ENCODE data around the gene ACSF3.
"Not testable (repeated sequence)": the region's sequence is repeated elsewhere in the genome, so short reads cannot be mapped to it uniquely, and the experiment has no call there.

The ACSF3 gene

GRCh38 chr16:89175280-89176146 lies 81.9 kb downstream of the ACSF3 start:
- peak; percentile 92 for DNase-seq (ENCODE audit: low spot score)

GRCh38 chr16:89176147-89176690 lies 82.6 kb downstream of the ACSF3 start:
- DNase-seq (ENCODE audit: low spot score) = no peak

DNA sequence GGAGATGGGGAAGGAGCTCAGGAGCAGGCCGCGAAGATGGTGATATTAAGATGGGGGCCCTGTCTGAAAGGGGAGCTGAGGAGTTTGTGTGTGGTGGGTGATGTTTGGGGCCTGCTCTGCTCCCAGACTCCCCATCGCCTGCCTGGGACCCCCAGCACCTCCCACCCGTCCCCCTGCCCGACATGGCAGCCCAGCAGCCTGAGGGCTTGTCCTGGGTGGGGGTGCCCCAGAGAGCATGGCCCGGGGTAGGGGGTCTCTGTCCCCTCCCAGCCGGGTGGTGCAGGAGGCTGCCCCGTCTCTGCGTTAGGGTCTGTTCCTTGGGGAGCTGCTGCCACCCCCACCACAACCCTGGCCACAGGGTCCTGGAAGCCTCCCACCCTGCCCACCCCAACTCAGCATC lies 83.1 kb downstream of the ACSF3 start:
- no peak for DNase-seq (ENCODE audit: low spot score)

DNA sequence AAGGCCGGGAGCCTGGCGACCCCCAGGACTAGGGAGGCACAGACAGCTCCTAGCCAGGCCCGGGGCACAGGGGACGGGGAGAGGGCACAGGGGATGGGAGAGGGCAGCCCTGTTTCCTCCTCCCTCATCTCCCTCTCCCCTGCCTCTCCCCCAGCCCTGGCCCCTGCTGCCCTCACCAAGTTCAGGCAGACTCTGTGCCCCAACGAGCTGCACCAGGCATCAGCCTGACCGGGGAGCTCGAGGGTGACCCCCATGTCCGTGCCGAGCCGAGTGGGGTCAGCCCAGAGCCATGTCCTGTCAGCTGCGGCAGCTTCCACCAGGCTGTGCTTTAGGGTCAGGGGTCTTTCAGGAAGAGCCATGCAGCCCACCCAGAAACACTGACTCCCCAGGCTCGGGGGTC lies 83.8 kb downstream of the ACSF3 start:
- DNase-seq (ENCODE audit: low spot score) = no peak

DNA sequence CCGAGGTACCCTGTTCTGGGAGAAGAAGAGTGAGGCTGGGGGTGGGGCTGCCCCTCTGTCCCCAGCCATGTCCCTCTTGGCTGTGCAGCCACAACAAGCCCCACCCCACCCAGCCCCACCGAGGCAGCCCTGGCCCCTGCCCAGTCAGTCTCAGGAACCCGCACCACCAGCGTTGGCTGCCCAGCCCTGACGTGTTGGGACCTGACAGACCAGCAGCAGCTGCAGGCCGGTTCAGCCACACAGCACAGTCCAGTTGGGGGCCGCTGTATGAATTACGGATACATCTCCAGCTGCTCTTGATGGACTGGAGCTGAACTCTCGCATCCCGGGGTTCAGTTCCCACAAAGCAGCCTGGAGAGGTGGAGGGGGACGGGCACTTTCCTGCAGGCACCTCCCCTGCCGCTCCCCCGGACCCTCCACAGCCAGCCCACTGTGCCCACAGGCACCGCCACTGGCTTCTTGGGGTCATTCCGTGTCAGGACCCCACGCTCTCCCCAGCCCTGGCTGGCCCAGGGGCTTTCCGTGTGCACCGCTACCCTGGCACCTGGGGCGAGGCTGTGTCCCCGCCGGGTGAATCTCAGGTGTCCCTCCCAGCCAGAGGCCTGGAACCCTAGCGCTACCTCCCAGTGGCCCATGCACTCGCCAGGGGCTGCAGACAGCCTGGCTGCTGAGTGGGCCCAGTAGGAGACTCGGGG lies 84.9 kb downstream of the ACSF3 start:
- DNase-seq (ENCODE audit: low spot score) = peak; percentile 5

- DNase-seq (ENCODE audit: low spot score) = peak; percentile 0
These were observed 85.5 kb downstream of the ACSF3 start for GRCh38 chr16:89179148-89179484.

- no peak for DNase-seq (ENCODE audit: low spot score)
These were observed 86.1 kb downstream of the ACSF3 start for GRCh38 chr16:89179656-89180315.

- DNase-seq (ENCODE audit: low spot score) = no peak
These were observed 89.8 kb downstream of the ACSF3 start for GRCh38 chr16:89183463-89183862.

DNA sequence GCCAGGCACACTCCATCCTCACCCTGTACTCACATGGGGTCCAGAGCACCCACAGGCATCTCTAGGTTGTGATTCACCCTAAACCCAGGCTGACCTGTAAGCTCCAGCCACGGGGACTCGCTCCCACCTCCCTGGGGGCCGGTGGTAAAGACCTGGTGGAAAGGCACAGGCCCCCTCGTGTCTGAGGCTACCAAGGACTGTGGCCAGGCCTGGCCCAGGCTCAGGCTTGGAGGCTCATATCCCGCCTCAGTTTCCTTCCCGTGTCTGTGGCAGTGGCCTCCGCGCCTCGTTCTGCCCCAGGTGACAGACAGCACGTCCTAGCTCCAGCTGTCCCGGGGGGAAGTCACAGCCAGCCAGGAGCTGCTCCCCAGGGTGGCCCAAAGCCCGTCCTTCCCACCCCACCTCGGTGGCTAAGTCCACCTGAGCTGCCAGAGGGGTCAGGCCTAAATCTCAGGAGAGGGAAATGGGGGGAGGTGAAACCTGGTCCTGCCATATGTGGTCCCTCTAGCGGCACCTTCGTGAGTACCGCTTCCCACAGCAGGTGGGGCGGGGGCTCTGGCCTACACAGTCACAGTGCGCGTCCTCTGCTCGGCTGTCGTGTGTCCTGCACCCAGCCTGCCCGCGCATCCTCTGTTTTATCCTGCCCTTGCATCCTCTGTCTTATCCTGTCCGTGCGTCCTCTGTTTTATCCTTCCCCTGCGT lies 90.5 kb downstream of the ACSF3 start:
- no peak for DNase-seq (ENCODE audit: low spot score)

- DNase-seq (ENCODE audit: low spot score) = no peak
These were observed 91.0 kb downstream of the ACSF3 start for GRCh38 chr16:89184677-89184932.

- no peak for DNase-seq (ENCODE audit: low spot score)
These were observed 91.5 kb downstream of the ACSF3 start for GRCh38 chr16:89184933-89185794.

DNA sequence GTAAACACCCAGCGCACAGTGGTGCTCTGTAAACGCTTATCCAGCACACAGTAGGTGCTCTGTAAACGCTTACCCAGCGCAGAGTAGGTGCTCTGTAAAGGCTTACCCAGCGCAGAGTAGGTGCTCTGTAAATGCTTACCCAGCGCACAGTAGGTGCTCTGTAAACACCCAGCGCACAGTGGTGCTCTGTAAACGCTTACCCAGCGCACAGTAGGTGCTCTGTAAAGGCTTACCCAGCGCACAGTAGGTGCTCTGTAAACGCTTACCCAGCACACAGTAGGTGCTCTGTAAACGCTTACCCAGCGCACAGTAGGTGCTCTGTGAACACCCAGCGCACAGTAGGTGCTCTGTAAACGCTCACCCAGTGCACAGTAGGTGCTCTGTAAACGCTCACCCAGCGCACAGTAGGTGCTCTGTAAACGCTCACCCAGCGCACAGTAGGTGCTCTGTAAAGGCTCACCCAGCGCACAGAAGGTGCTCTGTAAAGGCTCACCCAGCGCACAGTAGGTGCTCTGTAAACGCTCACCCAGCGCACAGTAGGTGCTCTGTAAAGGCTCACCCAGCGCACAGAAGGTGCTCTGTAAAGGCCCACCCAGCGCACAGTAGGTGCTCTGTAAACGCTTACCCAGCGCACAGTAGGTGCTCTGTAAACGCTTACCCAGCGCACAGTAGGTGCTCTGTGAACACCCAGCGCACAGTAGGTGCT lies 92.4 kb downstream of the ACSF3 start:
- DNase-seq (ENCODE audit: low spot score) = not testable (repeated sequence)

GRCh38 chr16:89186593-89187031 lies 93.0 kb downstream of the ACSF3 start:
- DNase-seq (ENCODE audit: low spot score) = not testable (repeated sequence)

- DNase-seq (ENCODE audit: low spot score) = peak; percentile 46
These were observed 93.5 kb downstream of the ACSF3 start for GRCh38 chr16:89187032-89187769.

GRCh38 chr16:89187770-89188392 lies 94.2 kb downstream of the ACSF3 start:
- DNase-seq (ENCODE audit: low spot score) = no peak

- not testable (repeated sequence) for DNase-seq (ENCODE audit: low spot score)
These were observed 95.1 kb downstream of the ACSF3 start for GRCh38 chr16:89188471-89189357.

DNA sequence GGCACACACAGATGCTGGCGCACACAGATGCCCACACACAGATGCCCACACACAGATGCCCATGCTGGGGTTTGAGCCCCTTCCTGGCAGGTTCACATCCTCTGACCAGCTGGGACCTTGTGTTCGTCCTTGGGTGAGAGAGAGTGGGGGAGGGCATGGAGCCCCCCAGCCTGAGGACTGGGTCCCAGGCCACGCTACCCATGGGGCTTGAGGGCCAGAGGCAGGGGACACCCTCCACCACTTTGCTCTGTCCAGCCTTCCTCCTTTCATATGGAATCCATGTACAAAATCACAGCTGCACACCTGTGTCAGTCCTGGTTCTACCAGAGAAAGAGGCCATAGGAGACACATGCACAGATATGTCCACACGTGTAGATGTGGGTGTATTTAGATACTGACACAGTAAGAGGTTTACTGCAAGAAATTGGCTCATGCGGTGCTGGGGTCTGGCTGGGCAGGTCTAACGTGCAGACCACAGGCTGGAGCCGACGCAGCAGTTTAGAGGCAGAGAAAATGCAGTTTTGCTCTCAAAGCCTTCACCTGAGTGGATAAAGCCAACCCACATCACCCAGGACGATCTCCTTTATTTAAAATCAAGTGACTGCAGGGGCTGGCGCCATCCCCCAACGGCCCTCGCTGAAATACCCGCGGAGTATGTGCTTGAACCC lies 95.8 kb downstream of the ACSF3 start:
- DNase-seq (ENCODE audit: low spot score) = no peak
